Lower leg skin (tissue), 4 donors: ENCODE data around the gene ARL11. TPM values are rescaled to one million over a fixed set of nuclear protein-coding genes. Genes with fewer than 3 reads are reported as not detected.

ENCODE experiments used
- DNase-seq, 2 donors: peaks; one replicate each; pipeline ENCODE4 v3.0.0-alpha.2; 2019; ENCODE audit warnings: low spot score in 2 of 2
- H3K4me3 ChIP-seq: fragments of 200-600 bp; sonication (generic); 2 replicates; pipeline ENCODE4 v1.5.1; 2017; ENCODE audit warnings: mild to moderate bottlenecking, low read depth; ENCODE audit not compliant: poor library complexity, severe bottlenecking
- CTCF ChIP-seq, 3 donors: fragments of 450-650 bp; IDR thresholded peaks; one replicate each; pipeline ENCODE4 v1.5.1; 2016; ENCODE audit warnings: antibody characterized with exemption in 3 of 3, mild to moderate bottlenecking in 3 of 3, moderate library complexity in 2 of 3
- POLR2A ChIP-seq, 2 donors: fragments of 450-650 bp; IDR thresholded peaks; one replicate each; pipeline ENCODE4 v1.6.1; 2016 to 2017; ENCODE audit warnings: antibody characterized with exemption in 2 of 2, mild to moderate bottlenecking in 1 of 2, moderate library complexity in 1 of 2
- WGBS, 2 donors: methylation state at CpG; one replicate each; pipeline ENCODE4 v1.1.5; 2018; 5-methylcytosine and 5-hydroxymethylcytosine counted together
- intact Hi-C: fragments of 100-400 bp; cut with DNase I; formaldehyde crosslinking; loops from one replicate; pipeline ENCODE4 v1.15.0; 2023; ENCODE audit warnings: low total_unique reads
- total RNA-seq, 4 donors: library from RNA; depleted of rRNA; stranded (reverse); fragments of >200 nt; gene quantifications; one replicate each; pipeline ENCODE4 v1.1.0, GENCODE V29; 2016

The ARL11 gene
- total RNA-seq: under 1 TPM in 2 of 4 donors, not detected in 2; 0.19 to 0.51 TPM

DNA sequence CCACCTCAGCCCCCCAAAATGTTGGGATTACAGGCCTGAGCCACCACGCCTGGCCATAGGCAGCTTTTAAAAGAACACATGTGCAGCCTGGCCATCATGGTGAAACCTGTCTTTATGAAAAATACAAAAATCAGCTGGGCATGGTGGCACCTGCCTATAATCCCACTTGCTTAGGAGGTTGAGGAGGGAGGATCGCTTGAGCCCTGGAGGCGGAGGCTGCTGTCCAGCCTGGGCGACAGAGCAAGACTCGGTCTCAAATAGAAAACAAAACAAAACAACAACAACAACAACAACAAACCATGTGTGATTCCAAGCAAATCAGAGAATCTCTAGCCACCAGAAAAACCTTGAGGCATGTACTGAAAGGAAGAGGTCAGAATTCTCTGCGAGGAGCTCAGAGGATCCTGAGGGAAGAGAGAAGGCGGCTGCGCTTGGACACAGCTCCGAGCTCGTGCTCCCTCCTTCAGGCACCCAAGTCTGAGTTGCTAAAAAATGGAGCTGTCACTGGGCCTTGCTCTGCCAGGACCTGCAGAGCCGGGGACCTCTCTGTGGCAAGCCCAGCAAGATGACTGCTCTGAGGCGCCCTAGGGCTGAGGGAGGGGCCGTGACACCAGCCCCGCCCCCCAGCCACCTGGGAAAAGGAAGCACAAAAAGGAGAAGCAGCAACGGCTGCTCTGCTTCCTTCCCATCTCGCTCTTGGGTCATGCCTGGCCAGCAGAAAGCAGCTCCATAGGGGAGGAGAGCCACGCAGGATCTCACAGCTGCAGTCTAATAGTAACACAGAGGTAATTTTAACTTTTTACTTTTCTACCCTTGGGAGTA is at the start of gene ARL11:
Gene ARL11 (plus strand): TSS at position 677 of the 822 bp plus-strand sequence. CDS start 1,941 bp downstream, outside the sequence.
- peak; percentile 54 to 92 for DNase-seq
- WGBS, 2 donors: 36 to 38% methylated on average over 17 of the region's 17 CpGs
- no peak for TF ChIP-seq CTCF (IDR thresholded peaks at IDR 0.05)
- no peak for TF ChIP-seq POLR2A (IDR thresholded peaks at IDR 0.05)
- H3K4me3 ChIP-seq: no peak within 1 kb of the TSS
- intact Hi-C loops: no loop called here

- no peak for TF ChIP-seq POLR2A (IDR thresholded peaks at IDR 0.05)
- TF ChIP-seq CTCF (IDR thresholded peaks at IDR 0.05): no peak
- DNase-seq: no peak
- intact Hi-C loops: no loop called here
- no peak overlapping the region for H3K4me3 ChIP-seq
- 65 to 92% methylated on average over 3 of the region's 3 CpGs for WGBS, 2 donors
Observed at GRCh38 chr13:49579501-49579900, 48.8 kb upstream of the ARL11 start.

DNA sequence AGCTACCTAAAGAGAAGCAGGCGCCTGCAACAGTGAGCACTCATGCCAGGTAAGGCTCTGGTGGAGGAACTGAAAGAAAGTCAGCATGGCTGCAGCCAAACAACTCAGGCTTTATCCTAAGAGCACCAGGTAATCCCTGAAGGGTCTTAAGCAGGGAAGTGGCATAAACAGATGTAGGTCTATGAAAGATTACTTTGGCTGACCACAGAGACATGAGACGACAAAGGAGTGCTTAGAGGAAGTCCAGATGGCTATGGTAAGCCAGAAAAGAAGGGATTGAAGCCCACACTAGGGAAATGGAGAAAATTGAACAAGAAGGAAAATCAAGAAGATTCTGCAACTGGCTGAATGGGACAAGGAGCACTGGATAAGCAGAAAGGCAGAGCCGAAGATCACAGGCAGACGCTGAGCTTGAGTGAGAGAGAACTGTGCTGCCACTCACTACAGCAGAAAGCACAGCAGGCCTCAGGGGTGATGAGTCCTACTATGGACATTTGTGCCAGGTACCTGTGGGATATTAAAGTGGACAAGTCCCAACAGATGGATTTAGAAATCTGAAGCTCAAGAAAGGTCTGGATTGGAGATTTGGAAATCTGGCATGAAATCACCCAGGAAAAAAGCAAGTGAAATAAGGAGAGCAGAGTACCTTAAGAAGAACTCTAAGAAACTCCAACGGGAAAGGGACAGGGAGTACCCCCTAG is 47.2 kb upstream of the ARL11 start:
- H3K4me3 ChIP-seq: no peak overlapping the region
- WGBS, 2 donors: 77% methylated on average over 5 of the region's 5 CpGs
- intact Hi-C loops: no loop called here
- TF ChIP-seq POLR2A (IDR thresholded peaks at IDR 0.05) (no peak), CTCF (IDR thresholded peaks at IDR 0.05) (no peak)
- no peak for DNase-seq

DNA sequence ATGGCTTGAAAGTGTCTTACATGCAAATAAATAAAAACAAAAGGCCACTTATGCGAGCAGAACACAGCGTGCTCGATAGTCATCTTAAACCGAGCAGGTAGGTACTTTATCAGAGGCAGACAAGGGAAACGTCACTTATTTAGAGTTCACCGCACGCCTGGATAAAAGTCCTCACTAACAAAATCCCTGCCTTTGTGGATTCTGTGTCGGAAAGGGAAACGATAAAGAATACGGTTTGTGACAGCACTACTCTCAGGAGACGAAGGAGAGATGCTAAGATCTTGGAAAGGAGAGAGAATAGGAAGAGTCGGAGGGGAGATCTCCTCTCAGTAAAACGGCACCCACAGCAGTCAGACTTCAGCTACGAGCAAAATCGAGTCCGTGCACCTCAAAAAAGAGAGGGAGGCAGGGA is 43.5 kb upstream of the ARL11 start:
- 0% methylated on average over 16 of the region's 16 CpGs for WGBS, 2 donors
- DNase-seq: no peak
- peak overlapping the region; percentile 75 for H3K4me3 ChIP-seq
- intact Hi-C loops: no loop called here
- no peak for TF ChIP-seq CTCF (IDR thresholded peaks at IDR 0.05)
- TF ChIP-seq POLR2A (IDR thresholded peaks at IDR 0.05): no peak

DNA sequence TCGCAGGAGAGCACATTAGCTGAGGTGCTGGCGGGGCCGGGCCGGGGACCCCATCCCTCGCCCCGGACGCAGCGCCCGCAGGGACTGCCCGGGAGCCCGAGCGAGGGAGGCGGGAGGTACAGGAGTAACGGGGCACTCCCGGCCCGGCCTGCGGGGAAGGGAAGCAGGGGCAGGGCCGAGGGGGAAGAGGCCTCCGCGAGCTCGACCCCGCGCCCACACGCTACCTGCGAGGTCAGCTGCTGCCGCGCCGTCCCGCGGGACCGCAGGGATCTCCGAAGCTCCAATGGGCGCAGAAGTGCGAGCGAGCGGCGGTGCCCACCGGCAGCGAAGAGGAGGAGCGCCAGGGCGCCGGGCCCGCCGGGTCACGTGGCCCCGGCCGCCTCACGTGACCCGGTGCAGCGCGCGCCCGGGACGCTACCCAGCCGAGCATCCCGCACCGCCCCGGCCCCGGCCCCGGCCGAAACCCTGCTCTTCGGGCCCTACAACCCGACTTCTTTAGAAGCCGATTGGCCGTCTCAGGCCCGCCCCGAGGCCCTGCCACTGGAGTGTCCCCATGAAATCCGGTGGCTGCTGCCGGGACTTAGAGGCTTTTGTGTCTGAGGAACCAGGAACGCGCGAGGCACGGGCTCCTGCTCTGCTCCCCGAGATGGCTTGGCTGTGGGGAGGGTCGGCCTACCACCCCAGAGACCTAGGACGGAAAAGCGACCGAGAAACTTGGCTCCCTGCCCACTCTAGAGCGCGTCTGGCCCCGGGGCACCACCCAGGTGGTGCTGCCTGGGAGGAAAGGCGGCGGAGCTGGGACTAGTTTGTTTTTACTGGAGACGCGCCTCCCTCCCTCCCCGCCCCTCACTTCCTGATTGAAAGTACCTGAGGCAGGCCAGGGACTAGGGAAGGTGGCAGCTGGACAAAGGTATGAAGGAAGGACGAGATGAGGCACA is 42.8 kb upstream of the ARL11 start, which contains the start of gene RCBTB1:
Gene RCBTB1 (minus strand): TSS at position 339 of the 938 bp plus-strand sequence. CDS start 18,279 bp downstream, outside the sequence.
- peak; percentile 49 to 92 for DNase-seq

More for the DNA sequence above, 42.8 kb upstream of the ARL11 start, which contains the start of gene RCBTB1:
- intact Hi-C loops: no loop called here
- WGBS, 2 donors: 1% methylated on average over 16 to 65 of the region's 87 CpGs
- TF ChIP-seq POLR2A (IDR thresholded peaks at IDR 0.05) (no peak), CTCF (IDR thresholded peaks at IDR 0.05) (no peak)
- peak within 1 kb of the TSS; percentile 75 for H3K4me3 ChIP-seq
